Stimulated activated CD8-positive, alpha-beta memory T cell treated with anti-CD3 and anti-CD28 coated beads, Interleukin-7, amount 100 ng/mL, for 48 hours (primary cell): ENCODE data around the gene NBL1.

ENCODE experiments used
- DNase-seq, 2 donors: peaks; one replicate each; pipeline ENCODE4 v3.0.0-alpha.2; 2020; ENCODE audit warnings: low read depth in 1 of 2; ENCODE audit errors: extremely low read depth in 1 of 2

Gene NBL1

GRCh38 chr1:19665496-19666465 lies 21.7 kb downstream of the NBL1 start:
- no peak for DNase-seq

- no peak for DNase-seq
Measured at GRCh38 chr1:19668888-19669287, 24.8 kb downstream of the NBL1 start.

- DNase-seq: no peak
Measured at GRCh38 chr1:19670787-19671186, 26.7 kb downstream of the NBL1 start.

- DNase-seq: no peak
Measured at GRCh38 chr1:19672237-19672636, 28.1 kb downstream of the NBL1 start.

GRCh38 chr1:19675797-19676196 lies 31.7 kb downstream of the NBL1 start:
- no peak for DNase-seq

GRCh38 chr1:19676438-19676922 lies 32.4 kb downstream of the NBL1 start:
- no peak for DNase-seq

GRCh38 chr1:19678493-19678892 lies 34.4 kb downstream of the NBL1 start:
- no peak for DNase-seq

- DNase-seq: no peak
Measured at GRCh38 chr1:19678931-19679453, 34.9 kb downstream of the NBL1 start.

GRCh38 chr1:19679691-19680090 lies 35.6 kb downstream of the NBL1 start:
- no peak for DNase-seq

- DNase-seq: no peak
Measured at GRCh38 chr1:19680644-19681043, 36.5 kb downstream of the NBL1 start.

- DNase-seq: no peak
Measured at GRCh38 chr1:19682257-19682656, 38.1 kb downstream of the NBL1 start.

GRCh38 chr1:19682901-19683300 lies 38.8 kb downstream of the NBL1 start:
- DNase-seq: no peak

GRCh38 chr1:19683351-19683750 lies 39.2 kb downstream of the NBL1 start:
- no peak for DNase-seq

- DNase-seq: no peak
Measured at GRCh38 chr1:19684677-19685076, 40.6 kb downstream of the NBL1 start.

- DNase-seq: no peak
Measured at GRCh38 chr1:19685994-19686393, 41.9 kb downstream of the NBL1 start.

GRCh38 chr1:19687414-19687813 lies 43.3 kb downstream of the NBL1 start:
- no peak for DNase-seq

- DNase-seq: no peak
Measured at GRCh38 chr1:19688041-19688842, 44.1 kb downstream of the NBL1 start.

GRCh38 chr1:19689085-19689757 lies 45.1 kb downstream of the NBL1 start:
- no peak for DNase-seq

GRCh38 chr1:19689856-19690255 lies 45.7 kb downstream of the NBL1 start:
- DNase-seq: no peak

GRCh38 chr1:19690342-19690741 lies 46.2 kb downstream of the NBL1 start:
- DNase-seq: no peak

- no peak for DNase-seq
Measured at GRCh38 chr1:19694298-19694697, 50.2 kb downstream of the NBL1 start.
